GM21786 (cell line): Measurements from ENCODE around the gene RAD9B.
"Not testable (repeated sequence)": the region's sequence is repeated elsewhere in the genome, so short reads cannot be mapped to it uniquely, and the experiment has no call there.

Source experiments
- ATAC-seq: cut with Tn5 transposase; IDR thresholded peaks from one replicate; pipeline ENCODE4 v1.9.1; 2021; ENCODE audit not compliant: unreplicated experiment

The RAD9B gene

DNA sequence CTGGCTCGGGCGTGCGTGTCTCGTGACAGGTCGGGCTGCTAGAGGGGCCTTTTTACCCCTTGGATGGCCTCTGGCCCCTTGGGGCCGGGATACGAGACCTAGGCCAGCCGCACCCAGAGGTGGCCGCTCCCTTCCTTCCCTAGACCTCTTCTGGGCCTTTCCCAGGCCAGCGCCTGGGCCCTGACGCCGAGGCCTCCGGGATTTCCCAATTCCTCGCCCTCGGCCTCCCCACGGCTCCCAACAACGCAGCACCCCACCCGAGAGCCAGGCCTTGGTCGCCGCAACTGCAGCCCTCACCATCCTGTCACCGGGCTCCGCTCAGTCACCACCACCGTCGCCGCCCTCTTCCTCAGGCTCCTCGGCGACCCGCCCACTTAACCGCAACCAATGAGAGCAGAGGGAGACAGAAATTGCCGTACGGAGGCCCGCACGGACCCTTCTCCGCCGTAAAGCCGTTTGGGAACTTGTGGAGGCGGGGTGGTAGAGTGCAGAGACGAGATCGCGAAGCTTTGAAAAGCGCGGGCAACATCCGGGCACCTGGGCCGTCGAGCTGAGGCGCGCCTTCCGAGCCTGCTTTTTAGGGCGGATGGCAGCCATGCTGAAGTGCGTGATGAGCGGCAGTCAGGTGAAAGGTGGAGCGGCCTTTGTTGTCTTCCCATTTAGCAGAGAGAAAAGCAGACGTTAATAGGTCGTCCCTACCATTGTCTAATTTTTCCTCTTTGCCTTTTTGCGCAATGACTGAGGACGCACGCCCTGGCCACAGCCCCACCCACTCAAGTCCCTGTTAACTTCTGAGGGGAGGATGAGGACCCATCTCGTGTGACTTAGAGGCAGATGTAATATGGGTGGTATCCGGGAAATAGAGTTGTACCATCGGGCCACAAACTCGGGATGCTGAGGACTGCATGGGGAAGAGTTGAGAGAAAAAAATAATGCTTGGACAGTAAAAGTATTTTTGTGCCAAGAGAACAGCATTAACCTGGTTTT is at the start of gene RAD9B, which contains the start of gene VPS29:
Gene RAD9B, plus strand, starts transcription at position 580 of the 987 bp plus-strand sequence. Its CDS starts 7 bp downstream, at position 587.
Gene VPS29, minus strand, starts transcription at position 360 of the 987 bp plus-strand sequence. Its CDS starts 60 bp downstream, at position 300.
- ATAC-seq, result peak; percentile 95

DNA sequence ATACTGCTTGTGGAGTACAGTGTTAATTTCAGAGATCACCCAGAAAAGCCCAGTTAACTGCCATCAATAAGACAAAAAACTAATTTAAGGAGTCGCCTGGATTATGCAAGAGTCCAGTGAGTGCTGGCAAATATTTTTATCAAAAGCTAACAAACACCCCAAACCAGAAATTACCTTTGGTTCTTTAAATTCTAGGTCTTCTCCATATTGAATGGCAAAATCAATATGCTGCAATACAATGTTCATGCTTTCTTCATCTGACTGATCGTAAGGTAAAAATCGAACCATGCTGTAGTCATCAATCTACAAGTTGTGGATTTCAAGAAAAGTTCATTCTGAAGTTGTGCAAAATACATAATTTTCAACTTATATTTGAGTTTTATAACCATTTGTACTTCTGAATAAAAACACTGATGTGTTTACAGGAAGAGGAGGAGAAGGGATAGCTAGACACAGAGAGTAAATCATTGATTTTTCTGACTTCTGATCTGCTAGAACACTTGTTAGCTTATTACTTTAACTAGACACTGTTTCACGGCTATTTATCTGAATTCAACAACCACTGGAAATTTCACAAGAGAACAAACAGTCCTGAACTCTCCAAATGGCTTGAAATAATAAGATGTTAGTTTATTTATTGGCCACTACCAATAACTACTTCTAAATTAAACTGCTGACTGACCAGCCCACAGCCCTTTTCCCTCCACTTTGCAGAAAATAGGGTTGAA is 48.4 kb upstream of the RAD9B start:
- no peak for ATAC-seq

DNA sequence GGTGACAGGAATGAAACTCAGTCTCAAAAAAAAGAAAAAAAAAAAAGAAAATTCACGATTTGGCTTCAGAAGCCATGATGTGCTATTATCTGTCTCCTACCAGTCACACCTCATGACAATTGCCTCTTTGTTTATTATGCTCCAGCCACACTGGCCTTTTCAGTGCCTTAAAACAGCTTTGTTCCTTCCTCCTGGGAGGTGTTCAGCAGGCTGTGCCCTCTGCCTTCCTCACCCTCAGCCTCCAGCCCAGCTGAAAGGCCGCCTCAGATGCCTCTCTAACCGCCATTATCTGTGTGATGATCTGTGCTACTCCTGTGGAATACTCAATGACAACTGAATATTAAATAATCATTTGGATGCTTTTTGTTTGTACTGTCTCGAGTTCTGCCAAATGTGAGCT is 43.4 kb upstream of the RAD9B start:
- ATAC-seq, result no peak

DNA sequence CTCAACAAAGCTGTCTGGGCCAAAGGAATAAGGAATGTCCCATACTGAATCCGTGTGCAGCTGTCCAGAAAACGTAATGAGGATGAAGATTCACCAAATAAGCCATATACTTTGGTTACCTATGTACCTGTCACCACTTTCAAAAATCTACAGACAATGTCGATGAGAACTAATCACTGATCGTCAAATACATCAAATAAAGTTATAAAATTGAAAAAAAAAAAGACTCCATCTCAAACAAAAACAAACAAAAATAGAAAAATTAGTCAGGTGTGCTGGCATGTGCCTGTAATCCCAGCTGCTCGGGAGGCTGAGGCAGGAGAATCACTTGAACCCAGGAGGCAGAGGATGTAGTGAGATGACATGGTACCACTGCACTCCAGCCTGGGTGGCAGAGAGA is 40.9 kb upstream of the RAD9B start:
- not testable (repeated sequence) for ATAC-seq

DNA sequence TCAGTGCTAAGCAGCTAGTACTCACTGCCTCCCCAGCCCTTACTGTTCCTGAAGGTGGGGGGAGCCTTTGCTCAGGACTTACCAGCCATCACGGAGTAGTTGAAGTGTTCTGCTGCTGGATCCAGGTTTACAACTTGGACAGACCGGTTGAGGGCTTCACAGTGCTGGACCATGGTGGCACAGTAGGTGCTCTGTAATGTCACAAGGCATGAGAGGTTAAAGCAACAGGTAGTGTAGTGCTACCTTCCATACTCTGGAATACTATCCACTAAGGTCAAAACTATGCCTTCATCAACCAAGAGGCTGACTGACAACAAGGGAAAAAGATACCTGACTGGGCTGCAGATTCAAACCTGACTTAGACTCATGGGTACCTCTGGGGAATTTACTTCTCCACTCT is 37.1 kb upstream of the RAD9B start:
- ATAC-seq, result no peak

DNA sequence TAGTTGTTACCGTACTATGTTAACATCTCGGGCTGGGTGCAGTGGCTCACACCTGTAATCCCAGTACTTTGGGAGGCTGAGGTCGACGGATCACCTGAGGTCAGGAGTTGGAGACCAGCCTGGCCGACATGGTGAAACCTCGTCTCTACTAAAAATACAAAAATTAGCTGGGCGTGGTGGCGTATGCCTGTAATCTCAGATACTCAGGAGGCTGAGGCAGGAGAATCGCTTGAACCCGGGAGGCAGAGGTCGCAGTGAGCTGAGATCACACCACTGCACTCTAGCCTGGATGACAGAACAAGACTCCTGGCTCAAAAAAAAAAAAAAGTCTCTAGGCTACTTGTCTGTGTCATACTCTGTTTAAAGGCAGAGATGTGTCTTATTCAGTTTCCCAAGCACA is 36.4 kb upstream of the RAD9B start:
- ATAC-seq, result not testable (repeated sequence)

DNA sequence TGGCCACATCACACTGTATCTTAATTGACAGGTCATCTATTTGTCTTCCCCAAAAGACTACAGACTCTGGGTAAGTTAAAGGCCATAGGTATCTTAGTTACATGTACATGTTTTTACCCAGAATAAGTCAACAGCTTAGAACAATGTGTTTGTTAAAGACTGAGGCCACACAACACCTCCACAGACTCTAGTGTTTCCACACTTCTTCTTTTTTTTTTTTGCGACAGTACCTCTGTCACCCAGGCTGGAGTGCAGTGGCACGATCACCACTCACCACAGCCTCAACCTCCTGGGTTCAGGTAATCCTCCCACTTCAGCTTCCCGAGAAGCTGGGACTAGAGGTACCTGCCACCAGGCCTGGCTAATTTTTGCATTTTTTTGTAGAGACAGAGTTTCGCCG is 35.3 kb upstream of the RAD9B start:
- ATAC-seq, result no peak

DNA sequence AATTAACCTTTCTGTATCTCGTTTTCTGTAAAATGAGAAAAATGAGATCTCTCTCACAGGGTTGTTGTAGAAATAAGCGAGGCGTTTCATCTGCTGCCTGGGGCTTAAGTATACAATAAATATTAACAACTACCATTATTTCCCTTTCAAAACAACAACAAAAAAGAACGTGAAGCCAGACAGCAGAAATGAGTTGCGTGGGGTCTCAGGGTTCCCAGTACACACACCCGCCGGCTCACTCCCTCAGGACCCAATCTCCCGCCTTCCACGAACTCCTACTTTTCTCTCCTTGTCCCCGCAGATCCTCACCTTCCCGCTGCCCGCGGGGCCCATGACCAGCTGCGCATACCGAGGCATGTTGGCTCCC is 34.3 kb upstream of the RAD9B start:
- no peak for ATAC-seq

DNA sequence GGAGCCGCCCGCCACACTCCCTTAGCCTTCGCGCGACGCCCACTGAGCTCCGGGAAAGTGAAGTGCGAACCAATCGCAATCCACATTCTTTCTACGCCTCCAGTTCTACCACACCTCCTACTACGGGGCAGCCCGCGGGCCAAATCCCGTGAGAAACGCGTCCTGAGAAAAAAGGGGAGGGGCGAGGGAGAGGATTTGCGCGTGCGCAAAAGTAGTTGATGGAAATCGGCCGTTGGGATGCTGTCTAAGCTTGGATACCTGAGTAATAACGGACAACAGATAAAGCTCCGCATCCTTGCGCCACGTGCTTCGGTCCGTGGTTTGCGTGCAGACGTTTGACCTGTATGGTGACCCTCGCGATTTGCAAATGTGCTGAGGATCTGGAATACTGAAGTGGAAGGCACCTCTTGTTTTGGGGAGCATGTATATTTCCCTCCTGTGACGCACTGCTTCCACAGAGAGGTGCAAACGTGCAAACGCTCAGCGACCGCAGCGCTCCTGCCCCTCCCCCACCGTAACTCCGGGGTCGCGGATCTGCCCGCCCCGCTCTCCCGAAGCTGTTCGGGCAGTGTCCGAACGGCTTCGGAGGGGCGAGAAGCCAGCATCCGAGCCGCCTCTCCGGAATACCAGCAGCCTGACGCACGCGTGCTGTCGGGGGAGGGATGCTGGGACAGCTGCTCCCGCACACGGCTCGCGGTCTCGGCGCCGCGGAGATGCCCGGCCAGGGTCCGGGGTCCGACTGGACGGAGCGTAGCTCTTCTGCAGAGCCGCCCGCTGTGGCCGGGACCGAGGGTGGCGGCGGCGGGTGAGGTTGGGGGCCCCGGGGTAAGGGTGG is 33.7 kb upstream of the RAD9B start, which contains the start of the genes FAM216A and GPN3:
Gene FAM216A, plus strand, starts transcription at position 632 of the 835 bp plus-strand sequence. Its CDS starts 31 bp downstream, at position 663.
Gene GPN3, minus strand, starts transcription at position 44 of the 835 bp plus-strand sequence. CDS start 54 bp downstream, outside the sequence.
- ATAC-seq, result peak; percentile 69

DNA sequence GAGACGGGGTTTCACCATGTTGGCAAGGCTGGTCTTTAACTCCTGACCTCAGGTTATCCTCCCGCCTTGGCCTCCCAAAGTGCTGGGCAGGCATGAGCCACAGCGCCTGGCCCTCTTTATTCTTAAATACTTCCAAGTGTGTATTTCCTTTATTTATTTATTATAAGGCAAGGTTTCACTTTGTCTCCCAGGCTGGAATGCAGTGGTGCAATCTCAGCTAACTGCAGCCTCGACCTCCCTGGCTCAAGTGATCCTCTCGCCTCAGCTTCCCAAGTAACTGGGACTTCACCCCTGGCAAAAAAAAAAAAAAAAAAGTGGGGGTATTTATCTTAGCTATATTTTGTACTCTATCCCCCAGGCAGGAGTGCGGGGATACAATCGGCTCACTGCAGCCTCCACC is 26.7 kb upstream of the RAD9B start:
- no peak for ATAC-seq

DNA sequence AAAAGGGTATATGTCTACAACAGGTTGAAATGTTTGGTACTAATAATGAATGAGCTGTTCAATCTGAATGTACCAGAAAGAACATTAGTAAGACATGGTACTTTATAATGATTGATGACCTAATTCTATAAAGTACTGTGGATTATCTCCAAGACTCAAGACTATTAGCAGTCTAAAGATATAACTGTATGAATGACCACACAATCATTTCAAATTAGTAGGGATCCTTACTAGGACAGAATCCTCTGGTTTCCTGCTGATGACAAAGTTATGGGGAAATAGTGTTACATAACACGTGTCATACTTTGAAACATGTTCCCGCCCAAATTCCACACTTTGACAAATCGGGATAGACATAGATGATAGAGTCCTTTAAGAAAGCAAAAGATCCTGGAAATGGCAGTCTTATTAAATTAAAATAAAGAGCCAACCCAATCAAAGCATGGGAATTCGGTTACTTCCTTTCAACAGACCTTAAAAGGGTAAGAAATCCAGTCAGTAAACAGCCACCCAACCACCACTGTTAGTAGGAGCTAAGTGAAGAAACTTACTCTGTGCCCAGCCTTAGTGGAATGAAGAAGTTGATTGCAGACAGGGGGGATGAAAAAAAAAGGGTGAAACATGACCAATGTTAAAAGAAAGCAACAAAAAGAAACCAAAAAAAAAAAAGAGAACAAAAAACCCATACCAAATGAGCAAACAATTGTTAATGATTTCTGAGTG is 3.0 kb upstream of the RAD9B start:
- ATAC-seq, result no peak

DNA sequence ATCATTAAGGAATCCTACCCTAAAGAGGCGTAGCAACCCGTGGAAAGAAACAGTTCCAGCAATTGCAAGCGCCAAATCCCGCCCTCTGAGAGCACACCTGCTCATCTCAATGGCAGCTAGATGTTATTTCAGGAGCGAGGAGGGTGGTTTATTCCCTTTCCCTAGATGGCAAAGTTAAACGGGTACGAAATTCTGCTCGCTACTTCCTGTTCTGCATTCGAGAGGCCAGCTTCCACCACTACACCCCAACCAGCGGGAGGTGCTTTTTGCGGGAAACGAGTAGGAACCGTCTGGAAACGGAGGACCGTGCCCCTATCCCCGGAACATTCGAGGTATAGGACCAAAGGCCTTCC is 756 bp upstream of the RAD9B start:
- ATAC-seq, result no peak

DNA sequence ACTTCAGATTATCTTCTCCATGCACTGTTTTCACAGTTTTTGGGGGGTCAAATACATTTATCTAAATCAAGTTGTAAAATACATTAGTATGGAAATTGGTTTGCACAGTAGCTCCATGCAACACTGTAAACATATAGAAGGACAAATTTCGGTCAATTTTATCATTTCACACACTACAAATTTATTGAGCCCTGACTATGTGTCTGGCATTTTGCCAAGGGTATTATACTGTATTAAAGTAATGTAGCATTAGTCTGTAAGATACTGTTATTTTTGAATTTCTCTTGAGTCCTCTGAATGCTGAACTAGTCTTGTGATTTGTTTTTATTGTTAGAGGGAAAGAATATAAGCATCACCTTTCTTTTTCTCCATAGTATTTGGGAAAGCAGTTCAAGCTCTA is 1.3 kb downstream of the RAD9B start:
- no peak for ATAC-seq

DNA sequence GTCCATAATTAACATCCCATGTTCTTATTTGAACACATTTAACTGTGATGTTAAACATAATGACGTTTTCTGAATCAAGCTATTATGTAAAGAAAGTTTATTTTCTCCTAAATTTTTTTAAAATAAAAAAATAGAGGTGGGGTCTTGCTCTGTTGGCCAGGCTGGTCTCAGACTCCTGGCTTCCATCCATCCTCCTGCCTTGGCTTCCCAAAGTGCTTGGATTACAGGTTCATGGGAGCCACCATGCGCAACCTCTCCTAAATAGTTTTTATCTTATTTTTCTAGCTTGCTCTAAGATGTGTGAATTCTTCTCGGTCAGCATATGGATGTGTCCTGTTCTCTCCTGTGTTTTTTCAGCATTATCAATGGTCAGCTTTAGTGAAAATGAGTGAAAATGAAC is 3.2 kb downstream of the RAD9B start:
- ATAC-seq, result no peak

DNA sequence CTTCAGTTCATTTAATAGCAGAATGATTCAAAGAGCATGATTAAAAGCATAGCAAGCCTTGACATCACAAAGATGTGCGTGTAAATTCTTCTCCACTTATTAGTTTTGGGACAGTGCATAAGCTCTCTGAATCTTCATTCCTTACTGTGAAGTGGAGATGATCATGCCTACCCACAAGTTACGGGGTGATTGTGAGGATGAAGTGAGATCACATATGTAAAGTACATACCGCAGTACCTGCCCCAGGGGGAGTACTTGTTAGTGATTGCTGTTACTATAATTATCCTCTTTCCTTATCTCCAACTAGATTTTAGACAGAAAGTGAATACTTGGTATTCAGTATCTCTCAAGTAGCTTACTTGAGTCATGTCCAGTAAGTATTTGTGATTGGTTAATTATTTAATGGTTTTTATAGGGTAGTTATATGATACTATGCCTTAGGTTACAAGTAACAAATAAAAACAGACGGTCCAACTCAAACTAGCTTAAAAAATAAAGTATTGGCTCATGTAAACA is 6.0 kb downstream of the RAD9B start:
- ATAC-seq, result no peak

DNA sequence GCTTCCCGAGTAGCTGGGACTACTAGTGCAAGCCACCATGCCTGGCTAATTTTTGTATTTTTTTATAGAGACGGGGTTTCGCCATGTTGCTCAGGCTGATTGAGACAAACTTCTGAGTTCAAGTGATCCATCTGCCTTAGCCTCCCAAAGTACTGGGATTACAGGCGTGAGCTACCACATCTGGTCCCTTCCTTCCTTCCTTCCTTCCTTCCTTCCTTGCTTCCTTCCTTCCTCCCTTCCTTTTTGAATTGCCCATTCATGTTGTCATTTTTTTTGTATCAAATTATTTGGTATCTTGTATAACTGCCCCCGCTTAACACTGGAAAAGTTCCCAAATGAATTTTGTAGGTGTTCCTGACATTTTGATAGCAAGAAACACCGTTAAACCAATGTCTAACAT is 11.7 kb downstream of the RAD9B start:
- ATAC-seq, result no peak

DNA sequence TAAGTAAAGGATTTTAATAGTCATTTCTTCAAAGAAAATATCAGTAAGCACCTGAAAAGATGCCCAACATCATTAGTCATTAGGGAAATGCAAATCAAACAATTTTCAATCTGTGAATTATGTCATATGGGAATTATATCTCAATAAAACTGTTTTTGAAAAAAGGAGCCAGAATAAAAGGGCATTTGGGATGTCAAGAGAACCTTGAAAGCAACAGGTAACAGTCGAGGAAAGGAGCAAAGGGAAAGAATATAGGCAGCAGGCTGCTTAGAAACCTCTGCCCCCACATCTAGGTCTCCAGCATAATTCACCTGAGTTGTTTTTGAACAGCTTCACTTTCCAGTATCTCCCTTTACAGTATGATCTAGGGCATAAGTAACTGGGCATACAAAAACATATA is 12.2 kb downstream of the RAD9B start:
- no peak for ATAC-seq

DNA sequence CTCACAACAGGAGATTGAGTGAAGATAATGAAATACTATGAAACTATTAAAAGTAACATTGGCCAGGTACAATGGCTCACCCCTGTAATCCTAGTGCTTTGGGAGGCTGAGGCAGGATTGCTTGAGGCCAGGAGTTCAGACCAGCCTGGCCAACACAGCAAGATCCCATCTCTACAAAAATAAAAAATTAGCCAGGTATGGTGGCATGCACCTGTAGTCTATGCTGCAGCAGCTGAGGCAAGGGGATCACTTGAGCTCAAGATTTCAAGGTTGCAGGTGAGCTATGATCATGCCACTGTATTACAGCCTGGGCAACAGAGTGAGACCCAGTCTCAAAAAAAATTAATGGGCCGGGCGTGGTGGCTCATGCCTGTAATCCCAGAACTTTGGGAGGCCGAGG is 14.9 kb downstream of the RAD9B start:
- no peak for ATAC-seq

DNA sequence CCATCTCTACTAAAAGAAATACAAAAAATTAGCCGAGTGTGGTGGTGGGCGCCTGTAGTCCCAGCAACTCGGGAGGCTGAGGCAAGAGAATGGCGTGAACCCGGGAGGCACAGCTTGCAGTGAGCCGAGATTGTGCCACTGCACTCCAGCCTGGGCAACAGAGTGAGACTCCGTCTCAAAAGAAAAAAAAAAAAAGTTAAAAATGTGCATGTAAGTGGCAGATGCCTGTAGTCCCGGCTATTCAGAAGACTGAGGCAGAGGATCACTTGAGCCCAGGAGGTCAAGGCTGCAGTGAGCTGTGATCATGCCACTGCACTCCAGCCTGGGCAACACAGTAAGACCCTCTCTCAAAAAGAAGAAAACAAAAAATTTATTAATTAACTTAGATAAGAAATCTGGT is 15.9 kb downstream of the RAD9B start:
- ATAC-seq, result not testable (repeated sequence)
